GM23248 (cell line): ENCODE results near the gene GLI2.

Source experiments
- EZH2 ChIP-seq: fragments of 200-600 bp; sonication (generic); IDR thresholded peaks from 2 replicates; pipeline ENCODE4 v1.6.1; 2018; ENCODE audit warnings: antibody characterized with exemption, mild to moderate bottlenecking; ENCODE audit not compliant: insufficient read depth, poor library complexity, severe bottlenecking
- EZH2phosphoT487 ChIP-seq: fragments of 200-600 bp; sonication (generic); IDR thresholded peaks from 2 replicates; pipeline ENCODE4 v1.6.1; 2018; ENCODE audit warnings: antibody characterized with exemption, moderate library complexity, mild to moderate bottlenecking, low read depth; ENCODE audit not compliant: insufficient read depth

- no peak for TF ChIP-seq EZH2
- no peak for TF ChIP-seq EZH2phosphoT487
Observed at GRCh38 chr2:120736624-120737339, 1.1 kb downstream of the GLI2 start.
